HCT116 (cell line): Measurements from ENCODE around the gene ARHGEF37. TPM values are rescaled to one million over a fixed set of nuclear protein-coding genes. Genes with fewer than 3 reads are reported as not detected.

Experiments used
- ATAC-seq: fragments of 200-7000 bp; cut with Tn5 transposase; 2 replicates; pipeline ENCODE4 v1.9.1; 2020; ENCODE audit warnings: mild to moderate bottlenecking, moderate library complexity
- BruUV-seq: library from RNA; stranded (reverse); fragments of 400-500 nt; replicated peaks from 2 replicates; lab custom pipeline; 2021; lab: Mats Ljungman, UMichigan
- CTCF ChIA-PET: fragments of 300-600 bp; sonication (Branson Sonifier 250); formaldehyde crosslinking; loops from one replicate; lab custom pipeline; 2021; ENCODE audit warnings: antibody characterized with exemption; lab: Charles Lee
- POLR2A ChIA-PET: fragments of 300-600, 350-600 bp; sonication (Branson Sonifier 250); formaldehyde crosslinking; loops from one replicate; lab custom pipeline; 2021; ENCODE audit warnings: antibody characterized with exemption; lab: Charles Lee
- RAD21 ChIA-PET, 2 experiments: fragments of 300-600 bp; sonication (Branson Sonifier 250); formaldehyde crosslinking; loops; one replicate each; lab custom pipeline; 2023; ENCODE audit warnings: low total read pairs in 2 of 2; ENCODE audit not compliant: uncharacterized antibody in 2 of 2, unreplicated experiment in 2 of 2, low non-redundant PET in 1 of 2; lab: Charles Lee
- DNase-seq: peaks from one replicate; pipeline ENCODE4 v3.0.0-alpha.2; 2010; ENCODE audit warnings: low read depth, low spot score
- H2AFZ ChIP-seq: fragments of 200-600 bp; shearing (Covaris generic), sonication (generic); 2 replicates; pipeline ENCODE4 v1.6.1; 2017; ENCODE audit warnings: low read depth, mixed run types, mixed read lengths, antibody characterized with exemption, low read length; ENCODE audit not compliant: poor library complexity, severe bottlenecking
- H3K27ac ChIP-seq: 2 replicates; pipeline ENCODE4 v1.5.1; 2012; ENCODE audit warnings: low read depth, low read length
- H3K27me3 ChIP-seq: fragments of 200-600 bp; sonication (generic); 2 replicates; pipeline ENCODE4 v1.6.1; 2016; ENCODE audit warnings: mixed run types, low read length, mixed read lengths; ENCODE audit not compliant: insufficient read depth
- H3K36me3 ChIP-seq, 2 experiments: fragments of 200-500 bp in 1 of 2; fragments of 200-600 bp in 1 of 2; sonication (Bioruptor generic) in 1 of 2; sonication (generic) in 1 of 2; 2 replicates each; pipeline versions ENCODE4 v1.5.1 to v1.6.1; 2014 to 2016; ENCODE audit warnings: low read length in 2 of 2, inconsistent platforms in 1 of 2, mixed read lengths in 1 of 2, mixed run types in 1 of 2; ENCODE audit not compliant: insufficient read depth in 2 of 2, control insufficient read depth in 1 of 2
- H3K4me1 ChIP-seq, 2 experiments: fragments of 200-600 bp in 1 of 2; sonication (generic) in 1 of 2; 2 replicates each; pipeline versions ENCODE4 v1.5.1 to v1.6.1; 2012 to 2017; ENCODE audit warnings: low read length in 2 of 2, inconsistent platforms in 1 of 2, mild to moderate bottlenecking in 1 of 2, mixed read lengths in 1 of 2, mixed run types in 1 of 2, moderate library complexity in 1 of 2; ENCODE audit not compliant: insufficient read depth in 2 of 2, control insufficient read depth in 1 of 2
- H3K4me2 ChIP-seq: fragments of 200-600 bp; sonication (generic); 2 replicates; pipeline ENCODE4 v1.6.1; 2017; ENCODE audit warnings: mixed run types, low read length, mixed read lengths
- H3K4me3 ChIP-seq, 2 experiments: fragments of 200-600 bp in 1 of 2; sonication (generic) in 1 of 2; replicated peaks in 1 of 2; 2 replicates each; pipeline ENCODE4 v1.5.1; 2011 to 2016; ENCODE audit warnings: low read length in 2 of 2, control low read depth in 1 of 2, low read depth in 1 of 2, mild to moderate bottlenecking in 1 of 2, mixed read lengths in 1 of 2, mixed run types in 1 of 2
- H3K79me2 ChIP-seq: fragments of 200-600 bp; sonication (generic); 2 replicates; pipeline ENCODE4 v1.6.1; 2017; ENCODE audit warnings: mild to moderate bottlenecking, mixed run types, low read length, moderate library complexity, mixed read lengths; ENCODE audit not compliant: insufficient read depth
- H3K9ac ChIP-seq: fragments of 200-600 bp; sonication (generic); 2 replicates; pipeline ENCODE4 v1.6.1; 2016; ENCODE audit warnings: low read length, mixed read lengths
- H3K9me2 ChIP-seq: fragments of 200-600 bp; sonication (generic), shearing (Covaris generic); 2 replicates; pipeline ENCODE4 v1.6.1; 2017; ENCODE audit warnings: mixed run types, mild to moderate bottlenecking, moderate library complexity; ENCODE audit not compliant: insufficient read depth
- H3K9me3 ChIP-seq, 2 experiments: fragments of 200-500 bp in 1 of 2; fragments of 200-600 bp in 1 of 2; sonication (Bioruptor generic) in 1 of 2; sonication (generic) in 1 of 2; 2 replicates each; pipeline ENCODE4 v1.6.1; 2014 to 2017; ENCODE audit warnings: low read length in 2 of 2, mixed read lengths in 2 of 2, inconsistent platforms in 1 of 2, low read depth in 1 of 2, mild to moderate bottlenecking in 1 of 2, mixed run types in 1 of 2, moderate library complexity in 1 of 2; ENCODE audit not compliant: control insufficient read depth in 1 of 2, insufficient read depth in 1 of 2
- H4K20me1 ChIP-seq: fragments of 200-600 bp; sonication (generic), shearing (Covaris generic); 2 replicates; pipeline ENCODE4 v1.6.1; 2017; ENCODE audit warnings: mixed run types, mild to moderate bottlenecking, moderate library complexity; ENCODE audit not compliant: insufficient read depth
- CBX3 ChIP-seq: IDR thresholded peaks from 2 replicates; pipeline ENCODE4 v1.6.1; 2012; ENCODE audit warnings: low read depth
- EGR1 ChIP-seq: IDR thresholded peaks from 2 replicates; pipeline ENCODE4 v1.6.1; 2012; ENCODE audit warnings: low read depth
- ELF1 ChIP-seq: IDR thresholded peaks from 2 replicates; pipeline ENCODE4 v1.6.1; 2012; ENCODE audit warnings: low read depth, borderline replicate concordance
- EZH2 ChIP-seq: fragments of 200-600 bp; sonication (generic); IDR thresholded peaks from 2 replicates; pipeline ENCODE4 v1.6.1; 2017; ENCODE audit warnings: antibody characterized with exemption, mixed run types
- EZH2phosphoT487 ChIP-seq: fragments of 200-600 bp; IDR thresholded peaks from 2 replicates; pipeline ENCODE4 v1.6.1; 2018; ENCODE audit warnings: antibody characterized with exemption, borderline replicate concordance
- JUND ChIP-seq: IDR thresholded peaks from 2 replicates; pipeline ENCODE4 v1.6.1; 2012
- POLR2A ChIP-seq: IDR thresholded peaks from 2 replicates; pipeline ENCODE4 v1.7.0; 2011; ENCODE audit warnings: borderline replicate concordance; ENCODE audit not compliant: insufficient read depth, insufficient read length; ENCODE audit errors: extremely low read depth
- POLR2AphosphoS5 ChIP-seq: IDR thresholded peaks from 2 replicates; pipeline ENCODE4 v1.6.1; 2011; ENCODE audit warnings: mild to moderate bottlenecking, low read depth, low read length, moderate library complexity
- RAD21 ChIP-seq: IDR thresholded peaks from 2 replicates; pipeline ENCODE4 v1.6.1; 2012; ENCODE audit warnings: low read depth, mild to moderate bottlenecking
- SRF ChIP-seq: IDR thresholded peaks from 2 replicates; pipeline ENCODE4 v1.6.1; 2012; ENCODE audit warnings: low read depth
- TCF7L2 ChIP-seq: IDR thresholded peaks from 2 replicates; pipeline ENCODE4 v1.7.0; 2011; ENCODE audit warnings: borderline replicate concordance, inconsistent platforms; ENCODE audit not compliant: insufficient read depth, insufficient read length; ENCODE audit errors: extremely low read depth
- ZFX ChIP-seq: fragments of 450-650 bp; IDR thresholded peaks from 2 replicates; pipeline ENCODE4 v1.6.1; 2017
- intact Hi-C: fragments of 100-400 bp; cut with micrococcal nuclease; formaldehyde crosslinking; loops from 2 replicates; pipeline ENCODE4 v1.10.0; 2022
- total RNA-seq: library from RNA; stranded (reverse); gene quantifications from one replicate; pipeline ENCODE4 v1.2.1, GENCODE V29; 2021; ENCODE audit not compliant: unreplicated experiment
- TF ChIP-seq, protein P1 (sequence below): IDR thresholded peaks from 2 replicates; pipeline ENCODE4 v1.6.1; 2012; ENCODE audit warnings: low read depth
- TF ChIP-seq, protein P2 (sequence below): IDR thresholded peaks from 2 replicates; pipeline ENCODE4 v1.6.1; 2012
- TF ChIP-seq, protein P3 (sequence below), 3 experiments: fragments of 200-600 bp in 1 of 3; sonication (generic) in 1 of 3; IDR thresholded peaks in 2 of 3; conservative IDR thresholded peaks in 1 of 3; 2 replicates each; pipeline ENCODE4 v1.5.1; 2012 to 2017; ENCODE audit warnings: low read depth in 2 of 3, low read length in 2 of 3, antibody characterized with exemption in 1 of 3, borderline replicate concordance in 1 of 3, control low read depth in 1 of 3, mild to moderate bottlenecking in 1 of 3, mixed read lengths in 1 of 3, mixed run types in 1 of 3, moderate library complexity in 1 of 3; ENCODE audit not compliant: insufficient read depth in 1 of 3
- TF ChIP-seq, protein P4 (sequence below): IDR thresholded peaks from 2 replicates; pipeline ENCODE4 v1.6.1; 2012

Gene ARHGEF37
- total RNA-seq, 1 experiment from 2014 or later, result 7.0 TPM

DNA sequence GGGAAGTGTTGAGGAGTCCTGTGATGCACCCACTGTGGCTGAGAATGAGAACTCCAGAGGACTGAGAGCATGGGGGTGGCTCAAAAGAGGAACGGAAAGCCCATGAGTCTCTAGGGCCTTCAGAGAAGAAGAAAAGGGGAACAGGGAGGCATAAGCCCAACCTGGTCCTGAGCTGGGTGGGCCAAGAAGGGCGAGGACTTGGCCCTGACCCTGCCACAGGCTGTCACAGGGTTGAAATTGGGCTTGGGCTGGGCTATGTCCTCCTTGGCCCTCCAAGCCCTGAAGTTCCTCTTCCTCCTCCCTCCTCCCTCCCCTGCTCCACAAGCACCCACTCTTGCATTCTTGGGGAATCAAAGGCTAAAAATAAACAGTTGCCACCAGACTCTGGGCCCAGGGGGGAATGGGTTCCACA is 99.5 kb downstream of the ARHGEF37 start:
- H2AFZ ChIP-seq, result no peak overlapping the region
- no peak overlapping the region for H3K4me3 ChIP-seq
- POLR2A ChIA-PET, result no interaction called here
- no peak overlapping the region for H3K4me2 ChIP-seq
- peaks cover 16% of the 10 kb centered on the region; the same call in 1 of the 2 replicates for H3K27me3 ChIP-seq
- ATAC-seq, result no peak
- no peak for DNase-seq
- intact Hi-C loops, result no loop called here
- H4K20me1 ChIP-seq, result no peaks in the 10 kb centered on the region
- H3K9me2 ChIP-seq, result no peaks in the 10 kb centered on the region
- no TSS peak for BruUV-seq
- TF ChIP-seq POLR2A (no peak), JUND (no peak), SRF (no peak), EZH2phosphoT487 (no peak), ZFX (no peak), EGR1 (no peak), CBX3 (no peak), EZH2 (no peak), TCF7L2 (no peak), RAD21 (no peak), POLR2AphosphoS5 (no peak), ELF1 (no peak)
- TF ChIP-seq, protein P1, sequence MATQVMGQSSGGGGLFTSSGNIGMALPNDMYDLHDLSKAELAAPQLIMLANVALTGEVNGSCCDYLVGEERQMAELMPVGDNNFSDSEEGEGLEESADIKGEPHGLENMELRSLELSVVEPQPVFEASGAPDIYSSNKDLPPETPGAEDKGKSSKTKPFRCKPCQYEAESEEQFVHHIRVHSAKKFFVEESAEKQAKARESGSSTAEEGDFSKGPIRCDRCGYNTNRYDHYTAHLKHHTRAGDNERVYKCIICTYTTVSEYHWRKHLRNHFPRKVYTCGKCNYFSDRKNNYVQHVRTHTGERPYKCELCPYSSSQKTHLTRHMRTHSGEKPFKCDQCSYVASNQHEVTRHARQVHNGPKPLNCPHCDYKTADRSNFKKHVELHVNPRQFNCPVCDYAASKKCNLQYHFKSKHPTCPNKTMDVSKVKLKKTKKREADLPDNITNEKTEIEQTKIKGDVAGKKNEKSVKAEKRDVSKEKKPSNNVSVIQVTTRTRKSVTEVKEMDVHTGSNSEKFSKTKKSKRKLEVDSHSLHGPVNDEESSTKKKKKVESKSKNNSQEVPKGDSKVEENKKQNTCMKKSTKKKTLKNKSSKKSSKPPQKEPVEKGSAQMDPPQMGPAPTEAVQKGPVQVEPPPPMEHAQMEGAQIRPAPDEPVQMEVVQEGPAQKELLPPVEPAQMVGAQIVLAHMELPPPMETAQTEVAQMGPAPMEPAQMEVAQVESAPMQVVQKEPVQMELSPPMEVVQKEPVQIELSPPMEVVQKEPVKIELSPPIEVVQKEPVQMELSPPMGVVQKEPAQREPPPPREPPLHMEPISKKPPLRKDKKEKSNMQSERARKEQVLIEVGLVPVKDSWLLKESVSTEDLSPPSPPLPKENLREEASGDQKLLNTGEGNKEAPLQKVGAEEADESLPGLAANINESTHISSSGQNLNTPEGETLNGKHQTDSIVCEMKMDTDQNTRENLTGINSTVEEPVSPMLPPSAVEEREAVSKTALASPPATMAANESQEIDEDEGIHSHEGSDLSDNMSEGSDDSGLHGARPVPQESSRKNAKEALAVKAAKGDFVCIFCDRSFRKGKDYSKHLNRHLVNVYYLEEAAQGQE, result no peak
- TF ChIP-seq, protein P2, sequence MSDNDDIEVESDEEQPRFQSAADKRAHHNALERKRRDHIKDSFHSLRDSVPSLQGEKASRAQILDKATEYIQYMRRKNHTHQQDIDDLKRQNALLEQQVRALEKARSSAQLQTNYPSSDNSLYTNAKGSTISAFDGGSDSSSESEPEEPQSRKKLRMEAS, result no peak
- TF ChIP-seq, protein P3, sequence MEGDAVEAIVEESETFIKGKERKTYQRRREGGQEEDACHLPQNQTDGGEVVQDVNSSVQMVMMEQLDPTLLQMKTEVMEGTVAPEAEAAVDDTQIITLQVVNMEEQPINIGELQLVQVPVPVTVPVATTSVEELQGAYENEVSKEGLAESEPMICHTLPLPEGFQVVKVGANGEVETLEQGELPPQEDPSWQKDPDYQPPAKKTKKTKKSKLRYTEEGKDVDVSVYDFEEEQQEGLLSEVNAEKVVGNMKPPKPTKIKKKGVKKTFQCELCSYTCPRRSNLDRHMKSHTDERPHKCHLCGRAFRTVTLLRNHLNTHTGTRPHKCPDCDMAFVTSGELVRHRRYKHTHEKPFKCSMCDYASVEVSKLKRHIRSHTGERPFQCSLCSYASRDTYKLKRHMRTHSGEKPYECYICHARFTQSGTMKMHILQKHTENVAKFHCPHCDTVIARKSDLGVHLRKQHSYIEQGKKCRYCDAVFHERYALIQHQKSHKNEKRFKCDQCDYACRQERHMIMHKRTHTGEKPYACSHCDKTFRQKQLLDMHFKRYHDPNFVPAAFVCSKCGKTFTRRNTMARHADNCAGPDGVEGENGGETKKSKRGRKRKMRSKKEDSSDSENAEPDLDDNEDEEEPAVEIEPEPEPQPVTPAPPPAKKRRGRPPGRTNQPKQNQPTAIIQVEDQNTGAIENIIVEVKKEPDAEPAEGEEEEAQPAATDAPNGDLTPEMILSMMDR (IDR thresholded peaks at IDR 0.05 in 2 of 3, conservative IDR thresholded peaks at IDR 0.05 in 1 of 3; ENCODE audit: borderline replicate concordance in 1 of 3, insufficient read depth in 1 of 3, low read depth in 2 of 3, low read length in 2 of 3), result no peak
- TF ChIP-seq, protein P4, sequence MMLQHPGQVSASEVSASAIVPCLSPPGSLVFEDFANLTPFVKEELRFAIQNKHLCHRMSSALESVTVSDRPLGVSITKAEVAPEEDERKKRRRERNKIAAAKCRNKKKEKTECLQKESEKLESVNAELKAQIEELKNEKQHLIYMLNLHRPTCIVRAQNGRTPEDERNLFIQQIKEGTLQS, result no peak
- no peak overlapping the region for H3K27ac ChIP-seq
- H3K36me3 ChIP-seq, result no peaks in the 10 kb centered on the region
- H3K9me3 ChIP-seq, result no peaks in the 10 kb centered on the region
- CTCF ChIA-PET, result interaction anchor here (2.9 kb wide), 1 partner anchor 13 kb away, joined by 12 read pairs; no protein-coding TSS in a partner anchor
- H3K79me2 ChIP-seq, result no peaks in the 10 kb centered on the region
- RAD21 ChIA-PET, result no interaction called here
- H3K4me1 ChIP-seq, result no peaks in the 10 kb centered on the region
- no peak overlapping the region for H3K9ac ChIP-seq
